HFFc6 (cell line): ENCODE results near the gene RTN4R. TPM values are rescaled to one million over a fixed set of nuclear protein-coding genes. Genes with fewer than 3 reads are reported as not detected.
"Not testable (repeated sequence)": the region's sequence is repeated elsewhere in the genome, so short reads cannot be mapped to it uniquely, and the experiment has no call there.

ENCODE experiments used
- DNase-seq: peaks from one replicate; pipeline ENCODE4 v3.0.0-alpha.2; 2018
- H3K27ac Mint-ChIP-seq: 2 replicates; pipeline ENCODE4 v1.8.0; 2020; ENCODE audit warnings: mild to moderate bottlenecking, mixed read lengths
- H3K27me3 Mint-ChIP-seq: 2 replicates; pipeline ENCODE4 v1.8.0; 2021; ENCODE audit warnings: mild to moderate bottlenecking, moderate library complexity, mixed read lengths; ENCODE audit not compliant: insufficient read depth
- H3K36me3 Mint-ChIP-seq: 2 replicates; pipeline ENCODE4 v1.8.0; 2021; ENCODE audit warnings: low read depth, mixed read lengths
- H3K4me1 Mint-ChIP-seq: 2 replicates; pipeline ENCODE4 v1.8.0; 2020; ENCODE audit warnings: low read depth, mixed read lengths
- H3K4me3 Mint-ChIP-seq: 2 replicates; pipeline ENCODE4 v1.8.0; 2020; ENCODE audit warnings: mild to moderate bottlenecking, moderate library complexity, mixed read lengths
- H3K9me3 Mint-ChIP-seq: 2 replicates; pipeline ENCODE4 v1.8.0; 2020; ENCODE audit warnings: mild to moderate bottlenecking, mixed read lengths
- long read RNA-seq: library from polyadenylated mRNA; unstranded; transcript quantifications from one replicate; pipeline ENCODE4 v2.0.0, GENCODE V29; 2019
- total RNA-seq, 6 experiments: library from RNA; stranded (reverse); fragmentation: NEBNext Ultra II Directional; extraction: Animal tissue kit (Norgen Biotek cat#: 25700); gene quantifications; 2 replicates in 1 of 6; 3 replicates in 5 of 6; pipeline ENCODE4 v1.2.3, GENCODE V29; 2021
- TF ChIP-seq, protein P1 (sequence below): fragments of 200-600 bp; sonication (generic); IDR thresholded peaks from 2 replicates; pipeline ENCODE4 v1.5.0; 2021; ENCODE audit warnings: antibody characterized with exemption, mild to moderate bottlenecking

RTN4R gene
- total RNA-seq, result under 1 TPM; 0.14 to 0.85 (median 0.35) TPM
- long read RNA-seq, result 0 reads

DNA sequence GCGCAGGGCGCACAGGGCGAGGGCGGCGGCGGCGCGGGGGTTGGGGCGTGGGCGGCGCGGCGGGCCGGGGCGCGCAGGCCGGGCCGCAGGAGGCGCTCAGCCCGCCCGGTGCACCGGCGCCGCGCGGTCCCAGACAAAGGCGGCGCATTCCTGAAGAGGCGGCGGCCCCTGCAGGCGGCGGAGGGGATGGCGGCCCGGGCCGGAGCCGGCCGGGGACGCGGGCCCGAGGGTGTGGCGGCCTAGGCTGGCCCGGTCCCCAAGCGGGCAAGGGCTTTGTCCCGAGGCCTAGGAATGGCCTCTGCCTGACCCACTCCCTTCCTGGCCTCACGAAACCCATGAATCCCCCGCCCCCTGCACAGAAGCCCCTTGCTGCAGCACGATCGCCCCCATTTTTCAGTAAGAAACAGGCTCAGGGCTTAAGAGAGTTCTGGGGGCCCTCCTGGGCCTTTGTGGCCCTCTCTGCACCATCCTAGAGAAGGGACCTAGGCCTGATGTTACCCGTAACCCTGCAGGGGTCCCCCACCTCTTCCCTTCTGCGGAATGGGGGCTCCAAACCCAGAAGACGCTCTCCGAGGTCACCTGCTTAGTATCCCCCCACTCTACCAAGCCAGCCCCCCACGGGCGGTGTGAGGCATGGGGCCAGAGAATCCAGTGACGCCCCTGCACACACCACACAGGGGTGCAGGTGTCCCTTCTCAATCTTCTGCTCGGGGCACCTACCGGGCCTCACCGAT, at the start of gene RTN4R:
TSS of gene RTN4R (minus strand) at position 40 of the 734 bp plus-strand sequence. CDS start 226 bp downstream, outside the sequence.
- Mint-ChIP-seq H3K4me1 (peaks cover 8% of the 10 kb centered on the region; the same call in 1 of the 2 replicates), H3K36me3 (no peaks in the 10 kb centered on the region)

DNA sequence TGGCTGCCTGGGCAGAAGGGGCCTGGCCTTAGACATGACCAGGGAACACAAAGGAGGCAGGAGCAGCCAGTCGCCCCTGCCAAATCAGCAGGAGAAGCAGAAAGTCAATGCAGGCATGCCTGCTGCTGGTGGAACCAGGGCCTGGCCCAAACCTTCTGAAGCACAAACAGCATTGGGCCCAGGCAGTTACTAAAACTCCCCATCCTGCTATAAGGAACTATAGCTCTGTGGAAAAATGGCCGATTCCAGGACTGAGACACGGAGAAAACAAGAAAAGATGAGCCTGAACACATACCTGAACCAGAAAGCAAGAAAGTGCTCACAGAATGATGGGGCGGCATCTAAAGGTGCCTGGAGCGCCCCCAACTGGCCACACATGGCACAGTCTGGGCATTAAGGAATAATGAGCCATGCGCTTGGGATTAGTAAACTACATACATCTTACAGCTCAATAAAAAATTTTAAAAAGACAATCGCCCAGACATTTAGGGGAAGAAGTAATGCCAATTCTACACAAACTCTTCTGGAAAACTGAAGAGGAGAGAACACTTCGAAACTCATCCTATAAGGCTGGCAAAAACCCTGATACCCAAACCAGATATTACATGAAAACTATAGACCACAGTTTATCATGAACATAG, 49.4 kb upstream of the RTN4R start:
- peaks cover 30% of the 10 kb centered on the region for H3K4me1 Mint-ChIP-seq
- DNase-seq, H3K27me3 Mint-ChIP-seq, H3K27ac Mint-ChIP-seq, H3K9me3 Mint-ChIP-seq, H3K36me3 Mint-ChIP-seq: not testable (repeated sequence)
- peak overlapping the region; percentile 68 for H3K4me3 Mint-ChIP-seq
- TF ChIP-seq, protein P1, sequence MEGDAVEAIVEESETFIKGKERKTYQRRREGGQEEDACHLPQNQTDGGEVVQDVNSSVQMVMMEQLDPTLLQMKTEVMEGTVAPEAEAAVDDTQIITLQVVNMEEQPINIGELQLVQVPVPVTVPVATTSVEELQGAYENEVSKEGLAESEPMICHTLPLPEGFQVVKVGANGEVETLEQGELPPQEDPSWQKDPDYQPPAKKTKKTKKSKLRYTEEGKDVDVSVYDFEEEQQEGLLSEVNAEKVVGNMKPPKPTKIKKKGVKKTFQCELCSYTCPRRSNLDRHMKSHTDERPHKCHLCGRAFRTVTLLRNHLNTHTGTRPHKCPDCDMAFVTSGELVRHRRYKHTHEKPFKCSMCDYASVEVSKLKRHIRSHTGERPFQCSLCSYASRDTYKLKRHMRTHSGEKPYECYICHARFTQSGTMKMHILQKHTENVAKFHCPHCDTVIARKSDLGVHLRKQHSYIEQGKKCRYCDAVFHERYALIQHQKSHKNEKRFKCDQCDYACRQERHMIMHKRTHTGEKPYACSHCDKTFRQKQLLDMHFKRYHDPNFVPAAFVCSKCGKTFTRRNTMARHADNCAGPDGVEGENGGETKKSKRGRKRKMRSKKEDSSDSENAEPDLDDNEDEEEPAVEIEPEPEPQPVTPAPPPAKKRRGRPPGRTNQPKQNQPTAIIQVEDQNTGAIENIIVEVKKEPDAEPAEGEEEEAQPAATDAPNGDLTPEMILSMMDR, result peak; percentile 84

More for the DNA sequence above, at the start of gene RTN4R:
- Mint-ChIP-seq H3K9me3 (no peaks in the 10 kb centered on the region), H3K4me3 (no peak within 1 kb of the TSS), H3K27ac (no peak within 1 kb of the TSS), H3K27me3 (peaks cover 3% of the 10 kb centered on the region)
- TF ChIP-seq, protein P1, result peak; percentile 77
- no peak for DNase-seq

DNA sequence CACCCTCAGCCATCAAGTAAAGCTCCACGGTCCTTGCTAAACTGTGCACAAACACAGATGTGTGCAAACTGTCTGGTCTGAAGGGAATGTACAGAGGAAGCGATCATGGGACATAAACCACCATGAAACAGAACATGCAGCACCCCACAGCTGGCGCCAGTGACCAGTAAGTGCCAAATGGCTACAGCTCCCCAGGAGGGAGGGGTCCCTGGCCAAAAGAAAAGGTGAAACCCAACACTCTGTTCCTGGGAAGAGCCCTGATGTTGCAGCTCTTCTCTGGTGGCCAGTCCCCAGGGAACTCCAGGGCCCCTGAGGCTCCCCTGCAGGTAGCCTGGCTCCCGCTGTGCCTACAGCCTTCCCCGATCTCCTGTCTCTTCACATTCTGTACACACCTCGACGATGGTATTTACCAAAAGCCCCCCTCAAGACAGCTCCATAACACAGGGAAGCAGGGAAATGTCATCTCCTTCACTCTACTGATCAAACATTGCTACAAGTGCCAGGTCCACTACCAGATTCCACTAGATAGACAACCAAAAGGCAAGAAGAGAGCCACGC, 48.8 kb upstream of the RTN4R start:
- Mint-ChIP-seq H3K4me1 (peaks cover 30% of the 10 kb centered on the region), H3K36me3 (no peaks in the 10 kb centered on the region), H3K9me3 (no peaks in the 10 kb centered on the region), H3K4me3 (no peak overlapping the region), H3K27ac (no peak overlapping the region), H3K27me3 (no peaks in the 10 kb centered on the region)
- TF ChIP-seq, protein P1, result no peak
- DNase-seq, result no peak

DNA sequence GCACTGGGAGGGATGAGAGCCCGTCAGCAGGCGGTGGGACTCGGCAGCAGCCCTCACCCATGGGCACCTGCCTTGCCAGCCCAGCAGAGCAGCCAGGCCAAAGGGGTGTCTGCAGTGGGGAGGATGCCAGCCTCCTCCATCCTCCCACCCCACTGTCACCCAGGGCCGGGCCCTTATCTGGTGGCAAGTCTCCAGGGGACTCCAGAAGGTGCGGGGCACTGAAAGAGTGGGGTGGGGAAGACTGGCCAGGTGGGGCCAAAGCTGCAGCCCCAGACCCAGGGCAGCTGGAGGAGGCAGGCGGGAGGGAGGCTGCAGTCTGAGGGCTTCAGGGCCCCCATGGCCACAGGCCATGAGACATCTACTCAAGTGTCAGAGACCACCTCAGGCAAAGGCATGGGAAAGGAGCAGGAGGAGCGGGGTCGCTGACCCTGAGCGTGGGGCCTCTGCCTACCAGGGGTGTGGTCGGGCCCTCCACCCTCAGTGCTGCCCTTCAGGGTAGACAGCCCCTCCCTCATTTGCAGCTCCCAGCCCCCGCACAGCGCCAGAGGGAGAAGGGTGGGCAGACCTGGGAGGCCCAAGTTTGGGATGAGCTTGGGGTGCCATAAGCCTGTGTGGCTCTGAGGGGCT, 48.2 kb upstream of the RTN4R start:
- Mint-ChIP-seq H3K27ac (no peak overlapping the region), H3K4me1 (peaks cover 30% of the 10 kb centered on the region), H3K36me3 (no peaks in the 10 kb centered on the region), H3K4me3 (no peak overlapping the region), H3K27me3 (no peaks in the 10 kb centered on the region), H3K9me3 (no peaks in the 10 kb centered on the region)
- DNase-seq, result no peak
- TF ChIP-seq, protein P1, result no peak

DNA sequence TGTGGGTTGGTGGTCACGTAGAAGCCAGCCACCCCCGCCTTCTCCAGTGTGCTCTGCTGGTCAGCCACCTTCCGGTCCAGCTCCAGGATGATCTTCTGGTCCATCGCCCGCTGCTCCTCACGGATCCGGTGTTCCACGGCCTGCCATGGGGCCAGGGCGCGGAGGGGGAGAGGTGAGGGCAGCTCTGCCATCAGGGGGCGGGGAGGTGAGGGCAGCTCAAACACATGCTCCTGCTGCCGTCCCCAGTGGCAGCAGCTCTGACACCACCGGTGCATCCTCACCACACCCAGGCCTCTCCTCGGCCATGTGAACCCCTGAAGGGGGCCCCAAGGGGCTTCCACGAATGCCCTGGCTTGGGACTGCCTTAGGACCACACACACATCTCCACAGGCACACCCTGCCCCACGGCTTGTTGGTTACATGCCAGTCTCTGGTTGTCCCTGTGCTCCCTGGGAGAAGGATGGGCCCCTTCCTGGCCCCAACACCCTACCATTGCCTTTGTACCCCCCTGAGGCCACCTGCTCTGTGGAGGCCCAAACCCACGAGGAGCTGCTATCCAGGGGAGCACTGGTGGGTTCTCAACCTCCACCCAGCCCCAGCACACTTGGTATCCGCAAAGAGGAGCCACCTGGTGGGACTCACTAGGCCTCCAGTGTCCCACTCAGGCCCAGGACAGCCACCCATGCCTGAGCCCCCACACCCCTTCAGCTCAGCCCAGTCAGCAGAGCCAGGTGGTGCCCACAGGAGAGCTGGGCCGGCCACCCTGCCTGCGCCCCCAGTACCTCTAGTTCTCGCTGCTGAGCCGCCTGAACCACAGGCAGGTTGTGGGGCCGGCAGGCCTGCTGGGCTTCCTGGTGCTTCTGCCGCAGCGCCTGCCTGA, 47.5 kb upstream of the RTN4R start:
- Mint-ChIP-seq H3K27ac (no peak overlapping the region), H3K36me3 (no peaks in the 10 kb centered on the region), H3K9me3 (no peaks in the 10 kb centered on the region), H3K27me3 (no peaks in the 10 kb centered on the region), H3K4me3 (no peak overlapping the region), H3K4me1 (peaks cover 30% of the 10 kb centered on the region)
- DNase-seq, result no peak
- TF ChIP-seq, protein P1, result no peak

DNA sequence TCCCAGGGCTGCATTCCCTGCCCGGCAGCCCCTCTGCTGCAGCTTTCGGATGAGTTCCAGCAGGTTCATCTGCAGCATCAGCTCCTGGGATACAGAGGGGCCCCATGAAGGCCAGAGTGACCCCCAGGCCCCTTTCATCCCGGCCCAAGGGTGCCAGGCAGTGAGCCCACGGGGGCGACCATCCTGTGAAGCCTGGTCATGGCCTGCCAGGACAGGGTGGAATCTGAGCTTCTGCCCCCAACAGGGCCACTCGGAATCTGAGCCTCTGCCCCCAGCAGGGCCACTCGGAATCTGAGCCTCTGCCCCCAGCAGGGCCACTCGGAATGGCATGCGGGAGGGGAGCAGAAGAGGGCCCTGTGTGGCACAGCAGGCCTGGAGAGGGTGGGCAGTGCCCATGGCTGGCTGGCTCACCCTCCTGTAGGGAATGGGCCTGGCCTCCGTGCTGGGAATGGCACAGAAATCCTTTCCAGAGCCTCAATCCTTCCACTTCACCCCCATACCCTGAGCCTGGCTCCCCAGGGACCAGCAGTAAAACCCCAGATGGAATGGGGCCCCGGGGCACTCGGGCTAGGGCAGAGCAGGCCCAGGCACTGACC, 46.7 kb upstream of the RTN4R start:
- not testable (repeated sequence) for H3K36me3 Mint-ChIP-seq, DNase-seq, H3K27me3 Mint-ChIP-seq, H3K9me3 Mint-ChIP-seq, H3K4me3 Mint-ChIP-seq, H3K27ac Mint-ChIP-seq
- peaks cover 34% of the 10 kb centered on the region for H3K4me1 Mint-ChIP-seq

DNA sequence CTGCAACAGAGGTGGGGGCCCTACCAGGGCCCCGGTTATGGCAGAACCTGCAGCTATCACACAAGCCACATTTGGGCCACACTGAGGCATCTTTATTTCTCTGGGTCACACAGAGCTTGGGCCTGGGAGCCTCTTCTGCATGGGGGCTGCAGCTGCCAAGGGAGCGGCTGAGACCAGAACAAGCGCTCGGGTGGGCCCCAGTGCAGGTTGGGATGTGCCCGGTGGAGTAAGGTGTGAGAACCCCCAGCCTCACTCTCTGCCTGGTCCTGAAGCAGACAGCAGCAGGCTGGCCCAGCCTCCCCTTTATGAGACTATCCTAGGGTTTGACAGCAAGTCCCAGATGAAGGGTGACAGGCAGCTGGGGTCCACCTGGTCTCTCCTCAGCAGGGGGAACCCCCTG, 46.1 kb upstream of the RTN4R start:
- not testable (repeated sequence) for H3K27ac Mint-ChIP-seq, H3K4me3 Mint-ChIP-seq, H3K27me3 Mint-ChIP-seq

More for the DNA sequence above, 46.1 kb upstream of the RTN4R start:
- not testable (repeated sequence) for H3K9me3 Mint-ChIP-seq, H3K36me3 Mint-ChIP-seq, DNase-seq
- H3K4me1 Mint-ChIP-seq, result peaks cover 34% of the 10 kb centered on the region
